ENCODE measurements around the gene SCN8A.

The SCN8A gene

DNA sequence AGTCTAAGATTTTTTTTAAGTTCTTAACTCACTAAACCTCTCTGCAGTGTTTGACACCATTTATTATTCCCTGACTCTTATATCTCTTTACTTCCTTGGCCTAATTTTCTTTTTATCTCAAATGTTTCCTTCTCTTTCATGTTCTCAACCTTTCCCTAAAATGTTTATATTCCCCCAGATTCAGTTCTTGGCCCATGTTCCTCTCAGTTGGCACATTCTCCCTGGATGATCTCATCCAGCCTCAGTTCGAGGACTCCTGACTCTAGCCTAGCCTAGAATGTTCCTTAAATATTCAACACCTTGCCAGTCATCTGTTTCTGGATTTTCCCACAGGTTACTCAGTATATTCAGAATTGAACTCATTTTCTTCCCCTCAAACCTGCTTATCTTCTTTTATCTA is 81.3 kb downstream of the SCN8A start:
- peak; percentile 47 for DNase-seq (ENCODE audit: low spot score)

GRCh38 chr12:51675071-51675803 is 84.2 kb downstream of the SCN8A start:
- no peak for DNase-seq (ENCODE audit: low spot score)

GRCh38 chr12:51676875-51677274 is 85.8 kb downstream of the SCN8A start:
- no peak for DNase-seq (ENCODE audit: low spot score)

DNA sequence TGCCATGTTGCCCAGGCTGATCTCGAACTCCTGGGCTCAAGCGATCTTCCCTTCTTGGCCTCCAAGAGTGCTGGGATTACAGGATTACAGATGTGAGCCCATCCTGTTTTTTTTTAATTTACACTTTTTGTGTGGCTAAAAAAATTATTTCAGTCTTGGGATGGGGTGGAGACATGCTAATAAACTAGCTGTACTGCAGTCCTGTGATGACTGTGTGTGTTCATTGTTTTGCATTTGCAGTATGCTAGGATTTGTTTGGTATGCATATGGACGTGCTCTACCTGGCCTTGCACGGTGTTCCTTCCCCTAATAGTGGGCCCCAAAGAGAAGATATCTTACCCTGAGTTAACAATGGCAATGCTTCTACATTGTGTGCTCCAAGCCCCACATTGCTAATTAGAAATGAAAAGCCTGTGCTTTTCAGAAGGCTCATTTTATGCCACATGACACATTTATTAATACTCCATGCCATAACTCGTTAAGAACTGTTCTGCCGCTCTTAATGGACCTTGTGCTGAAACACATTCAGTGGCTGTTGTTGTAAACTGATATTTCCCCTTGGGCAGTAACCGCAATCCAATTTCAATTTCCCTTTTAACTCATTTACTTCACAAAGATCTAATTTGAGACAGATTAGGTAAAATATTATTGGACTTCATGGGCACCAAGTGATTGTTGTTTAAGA is 86.4 kb downstream of the SCN8A start:
- no peak for DNase-seq (ENCODE audit: low spot score)

DNA sequence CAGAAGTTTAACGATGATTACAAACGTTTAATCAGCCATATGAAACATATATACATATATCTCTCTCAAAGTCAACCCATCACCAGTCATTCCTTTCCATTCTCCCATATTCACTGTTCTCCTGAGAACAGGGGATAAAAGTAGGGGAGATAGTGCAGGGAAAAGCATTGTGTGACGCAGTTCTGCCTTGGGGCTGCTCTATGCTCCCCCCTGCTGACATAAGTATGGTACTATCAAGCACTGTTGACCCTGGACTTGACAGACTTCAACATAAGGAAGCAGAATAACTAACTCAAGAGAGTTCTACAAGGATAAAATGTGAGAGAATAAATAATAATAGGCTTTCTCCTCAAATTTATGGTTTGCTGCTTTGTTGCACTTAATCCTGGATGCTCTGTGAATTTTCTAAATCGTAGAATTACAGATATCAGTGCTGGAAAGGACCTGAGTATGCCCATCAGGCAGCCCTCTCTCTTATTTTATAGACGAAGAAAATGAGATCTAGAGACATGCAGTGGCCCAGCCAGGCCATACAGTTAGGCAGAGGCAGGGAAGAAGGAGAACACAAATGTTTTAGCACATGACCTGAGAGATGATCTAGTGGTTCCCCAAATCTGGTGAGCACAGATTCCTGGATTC is 87.2 kb downstream of the SCN8A start:
- peak; percentile 71 for DNase-seq (ENCODE audit: low spot score)

- DNase-seq (ENCODE audit: low spot score), result no peak
Measured at GRCh38 chr12:51682981-51683380, 91.9 kb downstream of the SCN8A start.

DNA sequence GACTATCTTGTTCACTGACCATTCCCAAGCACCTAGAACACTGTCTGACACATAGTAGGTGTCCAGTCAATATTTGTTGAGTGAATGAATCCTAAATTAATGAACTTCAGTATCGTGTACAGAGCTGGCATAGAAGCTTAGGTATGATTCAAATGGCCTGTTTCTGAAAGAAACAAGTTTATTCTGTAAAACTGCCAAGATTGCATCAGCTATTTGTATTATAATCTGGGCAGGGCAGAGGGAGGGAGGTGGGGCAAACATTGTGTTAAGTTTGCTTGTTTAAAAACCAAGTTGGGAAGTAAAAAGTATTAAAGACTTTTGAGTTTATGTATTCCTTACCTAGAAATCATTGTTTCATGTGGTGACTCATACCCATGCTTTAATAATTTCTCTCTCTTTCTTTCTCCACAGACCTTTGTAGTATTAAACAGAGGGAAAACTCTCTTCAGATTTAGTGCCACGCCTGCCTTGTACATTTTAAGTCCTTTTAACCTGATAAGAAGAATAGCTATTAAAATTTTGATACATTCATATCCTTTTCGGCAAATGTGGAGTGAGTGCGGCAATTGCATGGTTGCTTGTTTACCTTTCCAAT is 92.8 kb downstream of the SCN8A start:
- peak; percentile 43 for DNase-seq (ENCODE audit: low spot score)

- DNase-seq (ENCODE audit: low spot score), result peak; percentile 21
Measured at GRCh38 chr12:51686727-51687126, 95.7 kb downstream of the SCN8A start.

- DNase-seq (ENCODE audit: low spot score), result no peak
Measured at GRCh38 chr12:51687177-51687576, 96.1 kb downstream of the SCN8A start.

DNA sequence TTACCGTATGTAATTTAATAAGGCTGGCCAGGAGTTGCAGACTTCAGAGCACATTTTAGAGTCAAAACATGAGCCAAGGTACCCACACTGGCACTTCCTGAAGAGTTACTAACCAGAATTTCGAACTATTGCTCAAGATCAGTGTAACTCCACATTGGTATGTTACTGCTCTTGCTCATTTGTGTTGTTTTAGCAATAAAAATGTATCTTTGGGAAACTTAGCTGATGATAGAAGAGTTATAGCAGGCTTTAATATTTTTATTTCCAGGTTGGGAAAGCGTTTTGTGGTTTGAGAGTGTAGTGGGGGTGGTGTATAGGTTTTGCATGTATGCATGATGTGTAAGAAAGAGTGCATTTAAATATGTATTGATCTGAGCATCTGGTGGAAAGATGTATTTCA is 96.6 kb downstream of the SCN8A start:
- DNase-seq (ENCODE audit: low spot score), result peak; percentile 55

- DNase-seq (ENCODE audit: low spot score), result no peak
Measured at GRCh38 chr12:51689983-51690382, 99.0 kb downstream of the SCN8A start.

DNA sequence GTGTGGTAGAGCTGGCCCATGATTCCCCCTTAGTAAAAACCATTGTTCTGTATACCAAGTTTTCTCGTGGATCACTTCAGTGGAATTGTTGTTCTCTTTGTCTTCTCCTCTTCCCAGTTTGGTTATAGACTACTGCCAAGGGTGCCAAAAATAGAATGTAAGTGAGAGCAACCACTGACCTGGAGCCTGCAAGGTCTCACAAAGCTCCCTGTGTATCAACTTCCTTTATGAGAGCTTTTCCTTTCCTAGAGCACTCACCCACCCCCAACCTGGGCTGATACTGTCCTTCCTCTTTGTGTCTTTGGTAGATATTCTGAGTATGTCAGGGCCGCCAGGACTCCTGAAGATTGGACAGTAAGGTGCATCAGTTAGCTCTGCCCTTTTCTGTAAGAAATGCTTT is 101.0 kb downstream of the SCN8A start:
- DNase-seq (ENCODE audit: low spot score), result no peak

- no peak for DNase-seq (ENCODE audit: low spot score)
Measured at GRCh38 chr12:51693569-51693968, 102.5 kb downstream of the SCN8A start.

GRCh38 chr12:51694146-51694545 is 103.1 kb downstream of the SCN8A start:
- no peak for DNase-seq (ENCODE audit: low spot score)

GRCh38 chr12:51695241-51696010 is 104.4 kb downstream of the SCN8A start:
- peak; percentile 46 for DNase-seq (ENCODE audit: low spot score)

- DNase-seq (ENCODE audit: low spot score), result no peak
Measured at GRCh38 chr12:51699219-51699618, 108.2 kb downstream of the SCN8A start.

- no peak for DNase-seq (ENCODE audit: low spot score)
Measured at GRCh38 chr12:51700887-51701286, 109.9 kb downstream of the SCN8A start.

DNA sequence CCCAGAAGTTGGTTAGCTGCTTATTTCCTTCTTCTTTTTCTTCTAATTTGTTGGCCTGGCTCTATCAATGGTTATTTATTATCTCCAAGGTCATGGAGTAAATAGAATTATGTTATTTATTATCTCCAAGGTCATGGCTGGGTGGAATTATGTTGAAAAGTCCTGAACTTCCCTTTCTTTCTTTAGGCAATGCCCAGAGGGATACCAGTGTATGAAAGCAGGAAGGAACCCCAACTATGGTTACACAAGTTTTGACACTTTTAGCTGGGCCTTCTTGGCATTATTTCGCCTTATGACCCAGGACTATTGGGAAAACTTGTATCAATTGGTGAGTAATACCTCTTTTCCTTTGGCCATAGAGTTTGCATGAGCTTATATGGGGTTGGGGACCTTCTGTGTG is 111.6 kb downstream of the SCN8A start:
- DNase-seq (ENCODE audit: low spot score), result no peak

DNA sequence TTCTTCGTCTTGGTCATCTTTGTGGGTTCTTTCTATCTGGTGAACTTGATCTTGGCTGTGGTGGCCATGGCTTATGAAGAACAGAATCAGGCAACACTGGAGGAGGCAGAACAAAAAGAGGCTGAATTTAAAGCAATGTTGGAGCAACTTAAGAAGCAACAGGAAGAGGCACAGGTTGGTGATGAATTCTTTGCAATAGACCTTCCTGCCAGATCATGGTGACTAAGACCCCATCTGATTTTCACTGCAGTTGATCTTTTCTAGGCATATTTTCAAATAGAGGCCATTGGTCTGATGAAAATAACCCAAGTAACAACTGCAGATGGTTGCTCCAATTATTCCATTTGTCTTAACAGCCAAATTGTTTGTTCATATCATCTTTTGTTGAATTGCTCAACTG is 114.4 kb downstream of the SCN8A start:
- DNase-seq (ENCODE audit: low spot score), result no peak

- no peak for DNase-seq (ENCODE audit: low spot score)
Measured at GRCh38 chr12:51706206-51706605, 115.2 kb downstream of the SCN8A start.

- peak; percentile 67 for DNase-seq (ENCODE audit: low spot score)
Measured at GRCh38 chr12:51714666-51715065, 123.6 kb downstream of the SCN8A start.

DNA sequence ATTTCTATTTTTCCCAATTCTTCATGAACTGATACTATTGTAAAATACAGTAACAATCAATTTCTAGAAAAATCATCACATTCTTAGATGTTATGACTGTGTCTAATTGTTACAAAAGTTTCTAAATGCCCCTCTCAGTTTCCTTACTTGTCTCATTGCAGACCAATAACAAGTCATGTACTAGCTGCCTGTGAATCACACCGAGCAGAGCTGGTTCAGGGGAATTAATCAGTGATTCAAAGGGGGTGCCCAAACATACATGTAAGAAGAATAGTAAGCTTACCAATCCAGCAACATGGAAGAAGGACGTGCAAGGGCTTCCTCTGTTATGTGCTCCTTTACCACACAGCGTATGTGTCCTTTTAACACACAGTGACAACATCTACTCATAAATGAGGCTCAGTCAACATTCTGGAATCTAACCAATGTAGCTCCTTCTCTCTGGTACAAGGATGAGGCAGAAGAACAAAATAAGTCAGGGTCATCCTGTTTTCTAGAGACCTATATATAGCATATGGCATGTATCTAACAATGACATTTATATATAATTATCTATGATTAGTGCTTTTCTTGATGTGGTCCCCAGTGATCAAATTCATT is 126.4 kb downstream of the SCN8A start:
- no peak for DNase-seq (ENCODE audit: low spot score)
